NCI-H226 (cell line): ENCODE data around the gene RPS3.
"Not testable (repeated sequence)": the region's sequence is repeated elsewhere in the genome, so short reads cannot be mapped to it uniquely, and the experiment has no call there.

Source experiments
- DNase-seq: peaks from one replicate; pipeline ENCODE4 v3.0.0-alpha.2; 2015

Gene RPS3

GRCh38 chr11:75380716-75381420, 18.4 kb upstream of the RPS3 start:
- DNase-seq: no peak

GRCh38 chr11:75383246-75383645, 16.1 kb upstream of the RPS3 start:
- peak; percentile 22 for DNase-seq

GRCh38 chr11:75384438-75385080, 14.8 kb upstream of the RPS3 start:
- DNase-seq: peak; percentile 56

GRCh38 chr11:75386942-75387630, 12.2 kb upstream of the RPS3 start:
- peak; percentile 90 for DNase-seq

GRCh38 chr11:75387736-75388294, 11.5 kb upstream of the RPS3 start:
- peak; percentile 86 for DNase-seq

- peak; percentile 69 for DNase-seq
These were observed 10.7 kb upstream of the RPS3 start for GRCh38 chr11:75388386-75389275.

GRCh38 chr11:75389276-75389605, 10.1 kb upstream of the RPS3 start:
- no peak for DNase-seq

- no peak for DNase-seq
These were observed 9.4 kb upstream of the RPS3 start for GRCh38 chr11:75389925-75390324.

- DNase-seq: no peak
These were observed 5.1 kb upstream of the RPS3 start for GRCh38 chr11:75394085-75394840.

- DNase-seq: no peak
These were observed 412 bp upstream of the RPS3 start for GRCh38 chr11:75398906-75399305.

GRCh38 chr11:75400146-75400865, 988 bp downstream of the RPS3 start:
- DNase-seq: no peak

GRCh38 chr11:75402002-75402773, 2.9 kb downstream of the RPS3 start:
- DNase-seq: no peak

- DNase-seq: no peak
These were observed 3.7 kb downstream of the RPS3 start for GRCh38 chr11:75403037-75403436.

- DNase-seq: no peak
These were observed 4.8 kb downstream of the RPS3 start for GRCh38 chr11:75403983-75404658.

GRCh38 chr11:75406338-75406777, 7.0 kb downstream of the RPS3 start:
- DNase-seq: no peak

- DNase-seq: no peak
These were observed 9.6 kb downstream of the RPS3 start for GRCh38 chr11:75408957-75409219.

- DNase-seq: not testable (repeated sequence)
These were observed 10.7 kb downstream of the RPS3 start for GRCh38 chr11:75409971-75410370.

- DNase-seq: not testable (repeated sequence)
These were observed 13.8 kb downstream of the RPS3 start for GRCh38 chr11:75413146-75413545.

- DNase-seq: no peak
These were observed 14.5 kb downstream of the RPS3 start for GRCh38 chr11:75413864-75414263.
